ENCODE measurements around the gene ZCCHC2. TPM values are rescaled to one million over a fixed set of nuclear protein-coding genes. Genes with fewer than 3 reads are reported as not detected.
A peak's percentile ranks its signal among the peaks of the same experiment; 100 is the strongest.

Gene ZCCHC2
- total and polyA plus RNA-seq, 8 donors = 3.9 to 76.5 (median 15.6) TPM

DNA sequence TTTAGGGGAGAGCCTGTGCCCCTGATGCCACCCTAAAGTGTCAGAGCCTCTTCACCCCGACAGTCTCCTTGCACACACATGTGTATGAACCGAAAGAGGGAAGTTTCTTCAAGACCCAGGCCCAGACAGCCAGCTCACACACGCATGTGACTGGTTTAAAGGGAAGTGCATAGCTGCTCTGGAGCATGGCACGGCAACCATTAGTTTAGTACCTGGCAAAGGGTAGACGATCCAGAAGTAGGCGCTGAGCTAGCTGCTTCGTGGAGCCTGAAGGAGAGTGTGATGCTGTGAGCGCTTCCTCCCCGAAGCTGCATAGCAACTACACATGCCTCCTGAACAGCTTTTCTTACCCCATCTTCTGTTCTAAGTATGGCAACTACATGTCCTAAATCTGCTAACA, 91.7 kb downstream of the ZCCHC2 start:
- Histone ChIP-seq H3K4me3 (no peak overlapping the region), H3K36me3 (no peaks in the 10 kb centered on the region), H3K27me3 (peaks cover 0 to 40% (median 16%) of the 10 kb centered on the region in 3 donors), H3K4me1 (peaks cover 11 to 22% (median 16%) of the 10 kb centered on the region in 4 donors), H3K27ac (no peak overlapping the region), H3K9me3 (no peaks in the 10 kb centered on the region)
- 78 to 91% (median 81%) methylated on average over 8 to 9 of the region's 9 CpGs for WGBS, 5 donors
- TF ChIP-seq POLR2AphosphoS5 (IDR thresholded peaks at IDR 0.05) = no peak
- TF ChIP-seq CTCF (IDR thresholded peaks at IDR 0.05) = no peak
- TF ChIP-seq POLR2A (IDR thresholded peaks at IDR 0.05) = no peak
- TF ChIP-seq EP300 (IDR thresholded peaks at IDR 0.05) = no peak
- DNase-seq = no peak
- intact Hi-C loops (cut with DNase I; ENCODE audit: low total_unique reads) = no loop called here

- no peak overlapping the region for H3K4me3 ChIP-seq
- TF ChIP-seq CTCF (IDR thresholded peaks at IDR 0.05) = no peak
- no peak for TF ChIP-seq EP300 (IDR thresholded peaks at IDR 0.05)
- peak in 1 of 3 donors; percentile 5 for TF ChIP-seq POLR2AphosphoS5 (IDR thresholded peaks at IDR 0.05)
- intact Hi-C loops (cut with DNase I; ENCODE audit: low total_unique reads) = no loop called here
- H3K27ac ChIP-seq = peak overlapping the region in 1 of 5 donors; percentile 50
- H3K9me3 ChIP-seq = no peaks in the 10 kb centered on the region
- DNase-seq = peak in 1 of 2 donors; percentile 67
- 71 to 78% (median 73%) methylated on average over 18 of the region's 18 CpGs for WGBS, 5 donors
- H3K27me3 ChIP-seq = peaks cover 0 to 30% (median 10%) of the 10 kb centered on the region in 3 donors
- H3K4me1 ChIP-seq = peaks cover 5 to 9% (median 7%) of the 10 kb centered on the region in 4 donors
- no peaks in the 10 kb centered on the region for H3K36me3 ChIP-seq
Observed at GRCh38 chr18:62616331-62616805, 93.5 kb downstream of the ZCCHC2 start.

DNA sequence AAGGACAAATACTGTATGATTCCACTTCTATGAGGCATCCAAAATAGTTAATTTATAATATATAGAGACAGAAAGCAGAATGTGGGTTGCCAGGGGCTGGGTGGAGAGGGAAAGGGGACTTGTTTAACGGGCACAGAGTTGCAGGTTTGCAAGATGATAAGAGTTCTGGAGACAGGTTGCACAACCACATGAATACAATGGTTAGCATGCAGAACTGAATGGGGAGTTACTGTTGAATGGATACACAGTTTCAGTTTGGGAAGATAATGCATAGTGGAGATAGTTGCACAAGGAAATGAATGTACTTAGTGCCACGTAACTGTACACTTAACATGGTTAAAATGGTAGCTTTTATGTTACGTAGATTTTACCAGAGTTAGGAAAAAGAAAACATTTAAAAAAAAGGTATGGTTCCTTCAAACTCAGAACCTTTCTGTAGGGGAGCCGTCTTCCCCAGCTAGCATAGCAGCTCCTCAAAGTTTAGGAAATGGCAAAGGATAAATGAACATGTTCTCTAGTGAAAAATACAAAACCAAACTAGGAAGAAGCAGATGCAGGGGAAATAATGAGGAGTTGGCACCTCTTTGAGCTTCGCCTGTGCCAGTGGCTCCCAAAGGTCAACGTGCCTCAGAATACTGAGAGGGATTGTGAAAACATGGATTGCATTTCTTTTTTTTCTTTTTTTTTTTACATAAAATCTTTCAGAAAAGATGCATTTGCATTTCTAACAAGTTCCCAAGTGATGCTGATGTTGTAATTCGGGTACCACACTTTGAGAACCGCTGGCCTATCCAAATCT, 95.2 kb downstream of the ZCCHC2 start:
- intact Hi-C loops (cut with DNase I; ENCODE audit: low total_unique reads) = no loop called here
- 65 to 72% (median 71%) methylated on average over 8 of the region's 8 CpGs for WGBS, 5 donors
- no peaks in the 10 kb centered on the region for H3K36me3 ChIP-seq
- H3K4me1 ChIP-seq = no peaks in the 10 kb centered on the region
- H3K9me3 ChIP-seq = no peaks in the 10 kb centered on the region
- DNase-seq = no peak
- no peak overlapping the region for H3K27ac ChIP-seq
- no peak for TF ChIP-seq CTCF (IDR thresholded peaks at IDR 0.05)
- peaks cover 0 to 15% (median 0%) of the 10 kb centered on the region in 3 donors for H3K27me3 ChIP-seq
- no peak overlapping the region for H3K4me3 ChIP-seq

GRCh38 chr18:62618735-62619134, 95.9 kb downstream of the ZCCHC2 start:
- WGBS, 5 donors = 63 to 100% (median 86%) methylated on average over 1 of the region's 1 CpG
- DNase-seq = no peak
- Histone ChIP-seq H3K4me3 (no peak overlapping the region), H3K36me3 (no peaks in the 10 kb centered on the region), H3K9me3 (no peaks in the 10 kb centered on the region), H3K4me1 (no peaks in the 10 kb centered on the region), H3K27me3 (peaks cover 0 to 15% (median 0%) of the 10 kb centered on the region in 3 donors), H3K27ac (no peak overlapping the region)
- no peak for TF ChIP-seq POLR2AphosphoS5 (IDR thresholded peaks at IDR 0.05)
- no peak for TF ChIP-seq POLR2A (IDR thresholded peaks at IDR 0.05)
- no peak for TF ChIP-seq EP300 (IDR thresholded peaks at IDR 0.05)
- no peak for TF ChIP-seq CTCF (IDR thresholded peaks at IDR 0.05)
- intact Hi-C loops (cut with DNase I; ENCODE audit: low total_unique reads) = no loop called here
